Measurements from ENCODE around the gene PRX. TPM values are rescaled to one million over a fixed set of nuclear protein-coding genes. Genes with fewer than 3 reads are reported as not detected.

PRX gene
- 0.46 and 0.66 TPM in 2 replicates for total RNA-seq (2016; rRNA removed; fragmentation: Illumina TruSeq; extraction: Trizol)
- not detected in 2 replicates for total RNA-seq (2016; cell fraction: cytosol; rRNA removed; fragmentation: Illumina TruSeq; extraction: Trizol; ENCODE audit: low read depth)
- total RNA-seq (2016; cell fraction: insoluble cytoplasmic fraction; rRNA removed; fragmentation: Illumina TruSeq; extraction: Trizol), result 0.39 and 0.78 TPM in 2 replicates
- total RNA-seq (2016; cell fraction: membrane; rRNA removed; fragmentation: Illumina TruSeq; extraction: Trizol), result 0.03 and 0.12 TPM in 2 replicates
- 0.38 and 0.40 TPM in 2 replicates for total RNA-seq (2016; cell fraction: nucleus; rRNA removed; fragmentation: Illumina TruSeq; extraction: Trizol)
- 0.66 and 0.99 TPM in 2 replicates for polyA plus RNA-seq (2011; rRNA removed)
- polyA plus RNA-seq (2011; cell fraction: cytosol; rRNA removed), result 0.79 and 0.94 TPM in 2 replicates
- 0.76 and 0.99 TPM in 2 replicates for polyA plus RNA-seq (2011; cell fraction: nucleus; rRNA removed)
- 0.85 and 1.1 TPM in 2 replicates for polyA plus RNA-seq (2012)
- not detected in 2 replicates for polyA plus RNA-seq (2016; cell fraction: cytosol; fragmentation: Illumina TruSeq; extraction: Trizol; ENCODE audit: low read depth)
- polyA plus RNA-seq (2016; cell fraction: insoluble cytoplasmic fraction; fragmentation: Illumina TruSeq; extraction: Trizol; ENCODE audit: low read depth), result 0.25 and 0.53 TPM in 2 replicates
- 0.03 and 0.06 TPM in 2 replicates for polyA plus RNA-seq (2016; cell fraction: membrane; fragmentation: Illumina TruSeq; extraction: Trizol; ENCODE audit: low read depth)
- 1.1 TPM in 2 replicates for polyA plus RNA-seq (2016; cell fraction: nucleus; fragmentation: Illumina TruSeq; extraction: Trizol; ENCODE audit: insufficient read depth, low read depth)
- polyA minus RNA-seq (2011; rRNA and poly(A)+ RNA removed; ENCODE audit: low replicate concordance), result 0.51 and 1.1 TPM in 2 replicates
- polyA minus RNA-seq (2011; cell fraction: cytosol; rRNA and poly(A)+ RNA removed), result 0.53 and 0.89 TPM in 2 replicates
- 0.52 and 0.62 TPM in 2 replicates for polyA minus RNA-seq (2011; cell fraction: nucleus; rRNA and poly(A)+ RNA removed)
- Bru-seq, nascent RNA, result percentile 26 among the genes with signal in this experiment
- percentile 43 among the genes with signal in this experiment for BruChase-seq, experiment 1, labeled RNA remaining after a 6-hour chase
- percentile 36 among the genes with signal in this experiment for BruChase-seq, experiment 2, labeled RNA remaining after a 2-hour chase
- long read RNA-seq, experiment 1, result 0 reads
- long read RNA-seq, experiment 2, partial matches to known transcripts, result 0 of 3 reads
- long read RNA-seq, experiment 2, other reads (novel, unspliced or antisense), result 3 of 3 reads

DNA sequence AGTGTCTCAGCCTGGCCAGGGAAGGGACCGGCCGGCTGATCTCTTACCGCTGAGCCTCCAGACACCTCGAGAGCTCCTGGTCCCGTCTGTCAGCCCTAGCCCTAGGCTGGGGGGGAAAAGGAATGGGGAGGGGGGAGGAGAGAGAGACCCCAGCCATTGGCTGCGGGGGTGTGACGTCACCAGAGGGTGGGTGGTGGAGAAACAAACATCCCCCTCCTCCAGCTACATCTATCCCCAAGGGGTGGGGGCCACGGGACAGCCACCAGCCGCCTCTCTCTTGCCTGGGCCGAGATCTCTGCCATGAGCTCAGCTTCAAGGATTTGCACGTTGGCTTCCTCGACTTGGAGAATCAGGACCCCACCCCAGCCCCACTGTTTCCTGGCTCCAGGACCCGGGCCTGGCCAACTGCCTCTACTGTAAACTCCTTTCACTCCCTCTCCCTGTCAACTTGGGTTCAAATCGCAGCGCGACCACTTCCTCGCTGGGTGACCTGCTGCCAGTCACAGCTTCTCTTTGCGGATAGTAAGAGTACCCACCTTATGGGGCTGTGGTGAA is at the start of gene PRX:
Gene PRX (minus strand): TSS at position 88 of the 555 bp plus-strand sequence. CDS start 5,446 bp downstream, outside the sequence.
- no TSS peak for BruUV-seq (replicated peaks)
- no peaks in the 10 kb centered on the region for H3K79me2 ChIP-seq (ENCODE audit: insufficient read depth, low read length)
- peaks cover 0 to 23% of the 10 kb centered on the region in 2 experiments; a peak in 3 of 5 replicates for H3K27me3 ChIP-seq (ENCODE audit: control insufficient read depth in 1 of 2, insufficient read depth in 2 of 2, low read length in 2 of 2)
- H3K9me3 ChIP-seq (ENCODE audit: low read length), result no peaks in the 10 kb centered on the region
- no peak within 1 kb of the TSS for H3K4me3 ChIP-seq (replicated peaks in 1 of 3; ENCODE audit: insufficient read depth in 1 of 3, low read depth in 2 of 3, low read length in 3 of 3)
- 43% methylated on average over 14 of the region's 18 CpGs for WGBS (ENCODE audit: low lambda C conversion rate)
- in situ Hi-C loops (cut with HindIII; ENCODE audit: extremely low pct_ligation_motif_present, low pct_unique_long_range_greater_than_20kb), result no loop called here
- H3K36me3 ChIP-seq (replicated peaks in 1 of 2; ENCODE audit: control insufficient read depth in 1 of 2, insufficient read depth in 2 of 2, low read length in 2 of 2), result no peaks in the 10 kb centered on the region
- H3K4me1 ChIP-seq (ENCODE audit: insufficient read depth, low read length), result peaks cover 55% of the 10 kb centered on the region
- DNase-seq (ENCODE audit: low spot score), result no peak
- H3K27ac ChIP-seq (ENCODE audit: extremely low read length, insufficient read depth, low read length), result no peak within 1 kb of the TSS
- TF ChIP-seq IKZF4 (CRISPR knock-in tag; IDR thresholded peaks at IDR 0.05; ENCODE audit: borderline replicate concordance, low read depth, not compliant biosample characterization), result no peak
- TF ChIP-seq KDM4B (CRISPR knock-in tag; IDR thresholded peaks at IDR 0.05), result no peak
- TF ChIP-seq ZMYM3 (CRISPR knock-in tag; IDR thresholded peaks at IDR 0.05), result 0 out of 2 replicates have a peak, but pooled peaks have one; percentile 6
- peak; percentile 85 for TF ChIP-seq ATF7 (IDR thresholded peaks at IDR 0.05)
- TF ChIP-seq ATF7 (CRISPR knock-in tag; IDR thresholded peaks at IDR 0.05), result no peak
- TF ChIP-seq MAFG (CRISPR knock-in tag; IDR thresholded peaks at IDR 0.05), result no peak
- peak; percentile 96 for TF ChIP-seq CREB1 (IDR thresholded peaks at IDR 0.05)
- TF ChIP-seq CREB1 (CRISPR knock-in tag; IDR thresholded peaks at IDR 0.05), result no peak
- no peak for TF ChIP-seq ZKSCAN1 (IDR thresholded peaks at IDR 0.05; ENCODE audit: low read length)
- intact Hi-C loops (cut with micrococcal nuclease; ENCODE audit: unreplicated experiment), result no loop called here
- CTCF ChIA-PET (ENCODE audit: low intra/inter-chr PET ratio, low total read pairs), result no interaction called here
- FAIRE-seq, result no peak
- H4K20me1 ChIP-seq (ENCODE audit: insufficient read depth, low read length), result no peaks in the 10 kb centered on the region
- H3K9ac ChIP-seq (ENCODE audit: insufficient read depth, low read depth, low read length), result no peak within 1 kb of the TSS
- no peak within 1 kb of the TSS for H2AFZ ChIP-seq (ENCODE audit: low read length)
- POLR2A ChIA-PET, result interaction anchor here (1.2 to 1.6 kb wide), 2 partner anchors 10 to 30 kb away, joined by 3 to 4 read pairs; no protein-coding TSS in a partner anchor
- no peak for ATAC-seq
- no peak within 1 kb of the TSS for H3K4me2 ChIP-seq (ENCODE audit: low read depth, low read length)

Data from HepG2 (cell line).